GM13976 (cell line): ENCODE measurements around the gene PRSS8.

ENCODE experiments used
- DNase-seq: peaks from one replicate; pipeline ENCODE4 v3.0.0; 2012; ENCODE audit warnings: low spot score
- in situ Hi-C: fragments of 300-500 bp; cut with MboI; formaldehyde crosslinking; loops from one replicate; pipeline ENCODE4 v1.12.0; 2022; ENCODE audit warnings: low sequenced_read_pairs, mixed read lengths, inconsistent platforms; ENCODE audit not compliant: unreplicated experiment
- TF ChIP-seq, protein P1 (sequence below): IDR thresholded peaks from 2 replicates; pipeline ENCODE4 v1.5.1; 2012; ENCODE audit warnings: borderline replicate concordance, mild to moderate bottlenecking; ENCODE audit not compliant: insufficient read depth; ENCODE audit errors: extremely low read depth, missing control alignments, control extremely low read depth

PRSS8 gene

DNA sequence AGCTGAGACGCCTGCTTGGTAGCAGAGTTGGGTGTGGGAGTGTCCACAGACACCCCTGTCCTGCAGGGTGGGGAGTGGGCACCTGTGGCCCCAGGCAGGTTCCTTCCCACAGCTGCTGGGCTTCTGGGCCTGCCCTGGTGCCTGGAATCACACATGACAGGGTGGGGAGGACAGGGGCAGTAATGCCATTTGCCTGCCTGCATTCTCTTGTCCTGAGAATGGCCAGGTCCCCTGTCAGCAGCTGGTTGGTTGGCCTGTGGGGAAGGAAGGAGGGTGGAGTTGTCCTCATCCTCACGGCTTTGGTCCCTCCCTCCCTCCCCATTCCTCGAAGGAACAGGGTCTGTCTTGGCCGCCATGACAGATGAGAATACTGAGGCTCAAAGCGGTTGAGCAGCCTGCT is 52.0 kb downstream of the PRSS8 start:
- DNase-seq, result no peak
- TF ChIP-seq, protein P1, sequence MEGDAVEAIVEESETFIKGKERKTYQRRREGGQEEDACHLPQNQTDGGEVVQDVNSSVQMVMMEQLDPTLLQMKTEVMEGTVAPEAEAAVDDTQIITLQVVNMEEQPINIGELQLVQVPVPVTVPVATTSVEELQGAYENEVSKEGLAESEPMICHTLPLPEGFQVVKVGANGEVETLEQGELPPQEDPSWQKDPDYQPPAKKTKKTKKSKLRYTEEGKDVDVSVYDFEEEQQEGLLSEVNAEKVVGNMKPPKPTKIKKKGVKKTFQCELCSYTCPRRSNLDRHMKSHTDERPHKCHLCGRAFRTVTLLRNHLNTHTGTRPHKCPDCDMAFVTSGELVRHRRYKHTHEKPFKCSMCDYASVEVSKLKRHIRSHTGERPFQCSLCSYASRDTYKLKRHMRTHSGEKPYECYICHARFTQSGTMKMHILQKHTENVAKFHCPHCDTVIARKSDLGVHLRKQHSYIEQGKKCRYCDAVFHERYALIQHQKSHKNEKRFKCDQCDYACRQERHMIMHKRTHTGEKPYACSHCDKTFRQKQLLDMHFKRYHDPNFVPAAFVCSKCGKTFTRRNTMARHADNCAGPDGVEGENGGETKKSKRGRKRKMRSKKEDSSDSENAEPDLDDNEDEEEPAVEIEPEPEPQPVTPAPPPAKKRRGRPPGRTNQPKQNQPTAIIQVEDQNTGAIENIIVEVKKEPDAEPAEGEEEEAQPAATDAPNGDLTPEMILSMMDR, result no peak
- in situ Hi-C loops, result no loop called here

GRCh38 chr16:31083081-31083480 is 52.4 kb downstream of the PRSS8 start:
- in situ Hi-C loops, result no loop called here
- TF ChIP-seq, protein P1, result no peak
- DNase-seq, result no peak

- TF ChIP-seq, protein P1, result no peak
- in situ Hi-C loops, result no loop called here
- no peak for DNase-seq
Measured at GRCh38 chr16:31082368-31083045, 53.0 kb downstream of the PRSS8 start.
